Measurements from ENCODE around the gene EFHC1. TPM values are rescaled to one million over a fixed set of nuclear protein-coding genes. Genes with fewer than 3 reads are reported as not detected.

EFHC1 gene
- total and polyA plus RNA-seq, 7 donors, result 1.8 to 38.5 (median 15.9) TPM

- Histone ChIP-seq H3K4me1 (peaks cover 0 to 7% (median 3%) of the 10 kb centered on the region in 4 donors), H3K9me3 (no peaks in the 10 kb centered on the region), H3K27me3 (no peaks in the 10 kb centered on the region), H3K4me3 (no peak overlapping the region), H3K36me3 (no peaks in the 10 kb centered on the region), H3K27ac (no peak overlapping the region)
- TF ChIP-seq, protein P1, sequence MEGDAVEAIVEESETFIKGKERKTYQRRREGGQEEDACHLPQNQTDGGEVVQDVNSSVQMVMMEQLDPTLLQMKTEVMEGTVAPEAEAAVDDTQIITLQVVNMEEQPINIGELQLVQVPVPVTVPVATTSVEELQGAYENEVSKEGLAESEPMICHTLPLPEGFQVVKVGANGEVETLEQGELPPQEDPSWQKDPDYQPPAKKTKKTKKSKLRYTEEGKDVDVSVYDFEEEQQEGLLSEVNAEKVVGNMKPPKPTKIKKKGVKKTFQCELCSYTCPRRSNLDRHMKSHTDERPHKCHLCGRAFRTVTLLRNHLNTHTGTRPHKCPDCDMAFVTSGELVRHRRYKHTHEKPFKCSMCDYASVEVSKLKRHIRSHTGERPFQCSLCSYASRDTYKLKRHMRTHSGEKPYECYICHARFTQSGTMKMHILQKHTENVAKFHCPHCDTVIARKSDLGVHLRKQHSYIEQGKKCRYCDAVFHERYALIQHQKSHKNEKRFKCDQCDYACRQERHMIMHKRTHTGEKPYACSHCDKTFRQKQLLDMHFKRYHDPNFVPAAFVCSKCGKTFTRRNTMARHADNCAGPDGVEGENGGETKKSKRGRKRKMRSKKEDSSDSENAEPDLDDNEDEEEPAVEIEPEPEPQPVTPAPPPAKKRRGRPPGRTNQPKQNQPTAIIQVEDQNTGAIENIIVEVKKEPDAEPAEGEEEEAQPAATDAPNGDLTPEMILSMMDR (IDR thresholded peaks at IDR 0.05), result no peak
- TF ChIP-seq EP300 (IDR thresholded peaks at IDR 0.05), result no peak
- no peak for TF ChIP-seq POLR2A (IDR thresholded peaks at IDR 0.05)
- TF ChIP-seq POLR2AphosphoS5 (IDR thresholded peaks at IDR 0.05), result no peak
- no peak for DNase-seq
- intact Hi-C loops (cut with DNase I), result no loop called here
- 94 to 98% methylated on average over 4 of the region's 4 CpGs for WGBS, 2 donors
Observed at GRCh38 chr6:52474173-52474572, 54.0 kb downstream of the EFHC1 start.

- H3K36me3 ChIP-seq, result no peaks in the 10 kb centered on the region
- no peak for DNase-seq
- intact Hi-C loops (cut with DNase I), result no loop called here
- no peak overlapping the region for H3K4me3 ChIP-seq
- TF ChIP-seq EP300 (IDR thresholded peaks at IDR 0.05) (no peak), POLR2AphosphoS5 (IDR thresholded peaks at IDR 0.05) (no peak), POLR2A (IDR thresholded peaks at IDR 0.05) (no peak)
- TF ChIP-seq, protein P1 (IDR thresholded peaks at IDR 0.05), result no peak
- no peaks in the 10 kb centered on the region for H3K9me3 ChIP-seq
- 76 to 90% methylated on average over 2 of the region's 2 CpGs for WGBS, 2 donors
- no peaks in the 10 kb centered on the region for H3K27me3 ChIP-seq
- peaks cover 0 to 7% (median 3%) of the 10 kb centered on the region in 4 donors for H3K4me1 ChIP-seq
- no peak overlapping the region for H3K27ac ChIP-seq
Observed at GRCh38 chr6:52475307-52475706, 55.2 kb downstream of the EFHC1 start.

DNA sequence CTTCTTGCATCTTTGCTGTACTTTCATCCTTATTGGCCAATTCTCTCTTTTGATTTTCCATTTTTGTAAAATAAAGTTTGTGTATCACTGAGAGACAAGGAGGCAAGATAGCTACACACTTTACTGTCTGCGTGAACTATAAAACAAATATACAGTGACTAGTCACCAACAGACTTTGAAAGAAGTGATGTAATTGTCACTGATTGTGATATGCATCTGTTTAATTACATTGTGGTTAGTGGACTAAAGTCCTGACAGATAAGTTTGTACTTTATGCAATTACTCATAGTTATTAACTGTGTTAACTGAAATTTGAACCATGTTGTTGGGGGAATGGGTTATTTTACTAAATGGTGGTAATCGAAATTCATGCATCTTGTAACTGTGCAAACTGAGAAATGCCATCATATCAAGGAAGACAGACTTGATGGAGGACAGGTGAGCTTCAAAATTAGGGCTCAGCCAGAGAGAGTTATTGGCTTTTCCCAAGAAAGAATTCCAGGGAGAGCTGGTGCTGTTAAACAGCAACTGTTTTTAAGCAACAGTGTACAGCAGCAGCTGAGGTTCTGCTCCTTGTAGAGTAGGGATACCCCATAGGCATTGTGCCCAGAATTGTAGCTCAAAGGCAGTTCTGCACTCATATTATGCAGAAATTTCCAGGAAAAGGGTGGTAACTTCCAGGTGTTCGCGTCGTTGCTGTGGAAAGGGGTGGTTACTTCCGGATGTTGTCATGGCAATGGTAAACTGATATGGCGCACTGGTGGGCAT is 62.9 kb downstream of the EFHC1 start:
- TF ChIP-seq, protein P1 (IDR thresholded peaks at IDR 0.05), result no peak
- no peak for TF ChIP-seq POLR2AphosphoS5 (IDR thresholded peaks at IDR 0.05)
- H3K9me3 ChIP-seq, result no peaks in the 10 kb centered on the region
- H3K27me3 ChIP-seq, result no peaks in the 10 kb centered on the region
- intact Hi-C loops (cut with DNase I), result no loop called here
- no peak overlapping the region for H3K4me3 ChIP-seq
- no peak overlapping the region for H3K27ac ChIP-seq
- 91 to 92% methylated on average over 7 of the region's 7 CpGs for WGBS, 2 donors
- H3K36me3 ChIP-seq, result no peaks in the 10 kb centered on the region
- H3K4me1 ChIP-seq, result no peaks in the 10 kb centered on the region
- no peak for DNase-seq

DNA sequence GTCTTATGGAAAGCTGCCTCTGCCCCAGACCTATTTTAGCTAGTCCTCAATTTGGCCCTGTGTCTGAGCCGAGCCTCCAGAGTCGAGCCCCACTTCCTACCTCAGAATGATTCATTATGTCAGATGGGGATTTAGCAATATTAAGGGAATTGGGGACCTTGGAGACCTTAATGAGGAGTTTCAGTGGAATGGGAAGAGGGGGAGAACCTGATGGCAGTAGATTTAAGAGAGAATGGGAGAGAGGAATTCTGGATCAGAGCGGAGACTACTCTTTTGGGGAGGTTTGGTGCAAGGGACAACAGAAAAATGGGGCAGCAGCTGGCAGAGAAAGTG is 63.5 kb downstream of the EFHC1 start:
- WGBS, 2 donors, result 92 to 94% methylated on average over 3 of the region's 3 CpGs
- TF ChIP-seq POLR2A (IDR thresholded peaks at IDR 0.05), result no peak
- no peak for TF ChIP-seq POLR2AphosphoS5 (IDR thresholded peaks at IDR 0.05)
- TF ChIP-seq, protein P1 (IDR thresholded peaks at IDR 0.05), result no peak
- TF ChIP-seq EP300 (IDR thresholded peaks at IDR 0.05), result no peak
- H3K9me3 ChIP-seq, result no peaks in the 10 kb centered on the region
- intact Hi-C loops (cut with DNase I), result no loop called here
- H3K36me3 ChIP-seq, result no peaks in the 10 kb centered on the region
- H3K4me1 ChIP-seq, result no peaks in the 10 kb centered on the region
- no peak overlapping the region for H3K27ac ChIP-seq
- H3K27me3 ChIP-seq, result no peaks in the 10 kb centered on the region
- H3K4me3 ChIP-seq, result no peak overlapping the region
- no peak for DNase-seq

DNA sequence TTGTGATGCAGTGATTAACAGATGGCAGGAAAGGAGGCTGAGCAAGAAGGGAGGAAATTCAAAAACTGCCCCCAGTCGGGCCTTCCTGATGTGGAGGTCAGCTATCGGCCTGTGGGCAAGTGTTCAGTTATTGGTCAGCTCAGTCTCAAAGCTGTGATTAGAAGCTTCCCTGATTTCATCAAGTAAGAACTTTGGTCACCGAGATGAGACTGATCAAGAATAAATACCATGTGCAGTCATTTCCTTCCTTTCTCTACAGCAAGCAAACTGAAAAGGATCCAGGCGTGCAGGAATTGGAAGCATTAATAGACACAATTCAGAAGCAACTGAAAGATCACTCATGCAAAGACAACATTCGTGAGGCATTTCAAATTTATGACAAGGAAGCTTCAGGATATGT is 69.7 kb downstream of the EFHC1 start:
- no peaks in the 10 kb centered on the region for H3K36me3 ChIP-seq
- intact Hi-C loops (cut with DNase I), result no loop called here
- no peak for DNase-seq
- H3K4me1 ChIP-seq, result no peaks in the 10 kb centered on the region
- no peak overlapping the region for H3K27ac ChIP-seq
- no peaks in the 10 kb centered on the region for H3K9me3 ChIP-seq
- no peak overlapping the region for H3K4me3 ChIP-seq
- no peaks in the 10 kb centered on the region for H3K27me3 ChIP-seq
- TF ChIP-seq, protein P1 (IDR thresholded peaks at IDR 0.05), result no peak
- TF ChIP-seq POLR2AphosphoS5 (IDR thresholded peaks at IDR 0.05) (no peak), EP300 (IDR thresholded peaks at IDR 0.05) (no peak), POLR2A (IDR thresholded peaks at IDR 0.05) (no peak)
- 67 to 88% methylated on average over 5 of the region's 5 CpGs for WGBS, 2 donors
